HG03108 (cell line): Measurements from ENCODE around the gene RNF187.
A peak's percentile ranks its signal among the peaks of the same experiment; 100 is the strongest.
"Not testable (repeated sequence)": the region's sequence is repeated elsewhere in the genome, so short reads cannot be mapped to it uniquely, and the experiment has no call there.

ENCODE experiments used
- ATAC-seq: cut with Tn5 transposase; IDR thresholded peaks from one replicate; pipeline ENCODE4 v1.9.1; 2021; ENCODE audit warnings: moderate library complexity; ENCODE audit not compliant: unreplicated experiment

RNF187 gene

DNA sequence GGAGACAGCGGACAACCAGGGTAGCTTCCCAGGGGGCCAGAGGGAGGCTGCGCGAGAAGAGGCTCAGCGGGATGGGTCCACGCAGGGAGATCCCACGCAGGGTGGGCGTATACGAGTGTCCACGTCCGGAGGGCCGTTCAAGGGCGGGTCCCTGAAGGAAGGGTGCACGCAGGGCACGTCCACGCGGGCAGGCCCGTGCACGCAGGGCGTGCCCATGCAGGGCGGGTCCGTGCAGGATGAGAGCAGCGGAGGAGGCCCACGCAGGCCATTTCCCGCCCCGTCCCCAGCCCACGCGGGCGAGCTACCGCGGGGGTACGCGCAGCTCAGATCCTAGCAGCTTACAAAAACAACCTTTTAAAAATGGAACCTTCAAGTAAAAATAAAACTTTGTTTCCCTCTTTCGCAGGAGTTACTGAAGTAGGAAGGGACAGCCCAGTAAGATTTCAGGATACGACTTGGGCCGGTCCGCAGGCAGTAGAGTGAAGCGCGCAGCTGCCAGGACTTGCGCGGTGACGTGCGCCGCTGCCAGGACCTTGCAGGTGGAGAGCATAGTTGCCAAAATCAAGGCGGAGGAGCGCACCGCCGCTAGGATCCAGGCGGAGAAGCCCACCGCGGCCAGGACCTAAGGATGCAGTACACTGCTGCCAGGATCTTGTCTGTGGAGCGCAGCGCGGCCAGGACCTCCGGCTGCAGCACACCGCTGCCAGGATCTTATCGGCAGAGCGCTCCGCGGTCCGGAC lies 416 bp upstream of the RNF187 start:
- peak; percentile 49 for ATAC-seq

DNA sequence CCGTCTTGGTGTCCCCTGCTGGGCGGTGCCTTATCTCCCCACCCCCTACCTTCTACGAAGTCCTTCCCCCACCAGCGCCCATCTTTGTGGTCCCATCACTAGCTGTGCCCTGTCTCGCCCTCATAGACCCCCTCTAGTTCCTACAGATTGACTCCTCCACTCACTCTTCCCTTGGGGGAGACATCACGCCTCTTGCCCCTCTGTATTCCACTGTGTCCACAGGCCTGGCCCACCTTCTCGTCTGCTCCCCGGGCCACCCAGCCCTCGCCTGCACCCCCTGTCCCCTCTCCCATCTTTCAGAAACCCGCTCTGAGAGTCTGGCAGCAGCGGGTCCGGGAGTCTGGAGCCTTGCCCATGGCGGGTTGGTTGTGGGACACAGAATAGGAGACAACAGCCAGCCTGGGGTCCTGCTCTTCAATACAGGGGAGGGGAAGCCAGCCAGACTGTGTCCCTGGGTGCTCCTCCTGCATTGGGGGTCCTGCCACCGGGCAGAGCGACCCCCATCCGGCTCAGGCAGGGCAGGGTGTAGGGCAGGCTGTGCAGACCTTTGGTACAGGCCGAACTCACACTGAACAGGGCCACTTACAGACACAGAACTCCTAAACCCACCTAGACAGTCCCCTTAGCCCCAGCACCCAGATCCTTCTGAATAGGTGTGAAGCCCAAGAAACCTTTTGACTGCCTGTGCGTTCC lies 1.1 kb downstream of the RNF187 start:
- ATAC-seq, result no peak

DNA sequence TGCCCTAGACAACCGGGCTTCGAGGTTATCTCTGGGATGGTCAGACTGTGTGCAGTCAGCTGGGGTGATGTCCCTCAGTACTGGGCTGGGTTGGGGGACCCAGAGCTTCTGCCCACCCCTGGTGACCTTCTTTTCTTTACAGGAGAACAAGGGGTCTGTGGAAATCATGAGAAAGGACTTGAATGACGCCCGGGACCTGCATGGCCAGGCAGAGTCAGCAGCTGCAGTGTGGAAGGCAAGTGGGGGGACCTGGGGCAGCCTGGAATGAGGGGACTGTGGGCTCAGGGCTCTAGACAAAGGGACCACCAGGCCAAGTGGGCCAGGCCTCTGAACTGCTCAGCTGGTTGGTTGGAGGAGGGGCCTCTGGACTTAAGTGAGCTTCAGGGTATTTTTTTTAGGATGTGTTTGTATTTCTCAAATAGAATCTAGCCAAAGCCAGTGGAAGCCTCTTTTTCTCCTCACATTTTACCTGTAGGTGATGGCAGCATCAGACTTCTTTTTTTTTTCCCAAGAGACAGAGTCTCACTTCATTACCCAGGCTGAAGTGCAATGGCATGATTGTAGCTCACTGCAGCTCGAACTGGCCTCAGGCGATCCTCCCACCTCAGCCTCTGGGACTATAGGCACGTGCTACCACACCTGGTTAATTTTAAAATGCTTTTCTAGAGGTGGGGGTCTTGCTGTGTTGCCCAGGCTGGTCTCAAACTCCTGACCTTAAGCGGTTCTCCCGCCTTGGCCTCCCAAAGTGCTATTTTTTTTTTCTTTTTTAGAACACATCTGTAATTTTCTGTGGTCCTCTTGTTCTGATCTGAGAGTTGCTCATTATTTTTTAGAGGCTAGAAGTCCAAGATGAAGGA lies 1.9 kb downstream of the RNF187 start:
- ATAC-seq, result no peak

DNA sequence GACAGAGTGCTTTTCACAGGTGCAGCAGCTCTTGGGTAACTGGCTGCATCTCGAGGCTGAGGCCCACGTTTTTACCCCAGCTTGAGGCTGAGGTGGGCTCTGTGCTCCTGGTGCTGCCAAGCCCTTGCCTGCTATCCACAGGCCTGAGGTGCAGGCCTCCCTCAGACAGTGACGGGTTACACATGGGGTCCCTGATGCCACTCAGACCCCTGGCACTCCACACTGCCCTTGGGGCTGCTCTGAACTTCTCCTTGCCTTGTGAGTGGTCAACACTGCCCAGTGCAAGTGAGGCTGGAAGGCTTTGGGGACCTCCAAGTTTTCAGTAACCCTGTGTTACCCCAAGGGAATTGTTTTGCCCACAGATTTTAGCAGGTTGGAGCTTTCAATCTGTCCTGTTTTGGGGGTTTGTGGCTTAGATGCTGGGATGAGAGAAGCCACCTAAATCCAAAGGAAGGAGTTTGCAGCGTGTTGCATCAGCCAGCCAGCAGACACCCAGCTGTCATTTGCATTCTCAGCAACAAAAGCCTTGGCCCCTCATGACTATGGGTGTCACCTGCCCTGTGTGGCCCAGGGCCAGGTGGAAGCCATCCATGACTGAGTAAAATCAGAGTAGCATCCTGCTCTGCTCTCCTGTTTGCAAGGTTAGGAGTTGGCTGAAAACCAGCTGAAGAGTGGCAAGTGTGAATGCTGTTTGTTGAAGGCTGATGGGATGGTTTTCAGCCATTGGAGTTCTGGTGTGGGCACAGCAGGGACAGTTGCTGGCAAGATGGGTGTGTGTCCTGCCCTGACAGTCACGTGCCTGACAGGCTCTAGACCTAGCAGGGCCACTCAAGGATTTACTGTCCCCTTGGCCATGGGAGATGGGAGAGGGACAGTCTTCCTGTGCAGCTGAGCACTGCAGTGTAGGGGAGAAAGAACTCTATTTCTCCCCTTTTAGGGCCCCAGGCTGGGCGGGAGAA lies 3.2 kb downstream of the RNF187 start:
- no peak for ATAC-seq

DNA sequence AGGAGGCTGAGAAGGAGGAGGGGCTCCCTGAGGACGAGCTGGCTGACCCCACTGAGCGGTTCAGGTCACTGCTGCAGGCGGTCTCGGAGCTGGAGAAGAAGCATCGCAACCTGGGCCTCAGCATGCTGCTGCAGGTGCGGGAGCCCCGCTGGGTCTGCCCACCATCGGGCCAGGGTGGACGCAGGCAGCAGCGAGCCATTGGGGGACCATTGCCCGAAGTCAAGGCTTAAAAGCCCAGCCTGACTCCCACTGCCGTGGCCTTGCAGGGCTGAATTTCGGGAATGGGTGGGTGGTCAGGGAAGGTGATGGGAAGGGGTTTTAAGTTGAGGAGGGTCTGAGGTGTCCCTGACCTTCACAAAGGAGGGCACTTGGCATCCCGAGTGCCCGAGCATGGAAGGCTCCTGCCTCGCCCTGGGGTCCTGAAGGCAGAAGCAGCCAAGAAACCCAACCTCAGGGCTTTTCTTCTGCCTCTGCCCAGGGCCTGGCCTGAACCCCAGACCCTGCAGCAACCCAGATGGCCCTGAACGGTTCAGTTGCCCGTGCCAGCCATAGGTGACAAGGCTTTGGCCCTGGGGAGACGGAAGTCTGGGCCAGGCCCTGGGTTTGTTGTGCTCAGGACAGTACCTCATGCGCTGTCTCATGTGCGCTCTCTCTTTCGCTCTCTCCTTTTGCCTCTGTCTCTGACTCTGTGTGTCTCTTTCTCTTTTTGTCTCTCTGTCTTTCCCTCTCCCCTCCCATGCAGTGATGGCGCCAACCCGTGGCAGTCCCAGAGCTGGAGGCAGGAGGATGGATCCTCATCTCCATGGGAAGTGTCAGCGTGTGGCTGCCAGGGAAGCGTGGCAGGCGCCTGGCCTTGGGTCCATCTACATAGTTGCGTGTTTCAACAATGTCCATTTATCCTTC lies 6.2 kb downstream of the RNF187 start:
- ATAC-seq, result no peak

DNA sequence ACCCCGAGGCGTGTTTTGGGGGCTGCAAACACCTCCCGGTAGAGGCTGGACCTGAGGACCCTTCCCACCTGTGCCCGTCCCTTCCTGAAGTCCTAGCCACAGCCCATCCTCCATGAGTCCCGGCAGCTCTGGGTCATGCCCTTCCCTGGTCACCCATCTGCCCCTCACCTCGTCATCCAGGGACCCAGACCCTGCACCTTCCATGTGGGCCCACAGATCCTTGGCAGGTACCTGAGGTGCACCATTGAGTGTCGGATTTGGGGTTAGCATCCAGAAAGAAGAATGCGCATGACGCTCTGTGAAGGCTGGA lies 6.8 kb downstream of the RNF187 start:
- ATAC-seq, result no peak

DNA sequence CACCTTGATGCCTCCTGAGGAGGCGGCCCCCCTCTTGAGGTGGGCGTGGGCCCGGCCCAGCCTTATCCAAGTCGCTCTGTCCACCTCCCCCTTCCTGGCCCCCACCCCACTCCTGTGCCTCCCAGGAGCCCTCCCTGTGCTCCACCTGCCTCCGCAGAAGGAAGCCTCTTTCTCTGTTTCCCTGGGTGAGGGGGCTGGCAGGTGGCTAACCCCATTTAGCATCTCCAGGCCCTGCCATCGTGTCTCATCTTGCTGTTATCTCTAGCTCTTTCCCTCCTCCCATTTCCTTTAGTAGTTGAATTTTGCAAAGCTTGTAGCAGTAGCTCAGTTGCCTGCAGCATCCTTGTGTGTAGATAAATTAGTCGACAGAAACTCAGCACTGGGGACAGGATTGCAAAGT lies 7.2 kb downstream of the RNF187 start:
- no peak for ATAC-seq

DNA sequence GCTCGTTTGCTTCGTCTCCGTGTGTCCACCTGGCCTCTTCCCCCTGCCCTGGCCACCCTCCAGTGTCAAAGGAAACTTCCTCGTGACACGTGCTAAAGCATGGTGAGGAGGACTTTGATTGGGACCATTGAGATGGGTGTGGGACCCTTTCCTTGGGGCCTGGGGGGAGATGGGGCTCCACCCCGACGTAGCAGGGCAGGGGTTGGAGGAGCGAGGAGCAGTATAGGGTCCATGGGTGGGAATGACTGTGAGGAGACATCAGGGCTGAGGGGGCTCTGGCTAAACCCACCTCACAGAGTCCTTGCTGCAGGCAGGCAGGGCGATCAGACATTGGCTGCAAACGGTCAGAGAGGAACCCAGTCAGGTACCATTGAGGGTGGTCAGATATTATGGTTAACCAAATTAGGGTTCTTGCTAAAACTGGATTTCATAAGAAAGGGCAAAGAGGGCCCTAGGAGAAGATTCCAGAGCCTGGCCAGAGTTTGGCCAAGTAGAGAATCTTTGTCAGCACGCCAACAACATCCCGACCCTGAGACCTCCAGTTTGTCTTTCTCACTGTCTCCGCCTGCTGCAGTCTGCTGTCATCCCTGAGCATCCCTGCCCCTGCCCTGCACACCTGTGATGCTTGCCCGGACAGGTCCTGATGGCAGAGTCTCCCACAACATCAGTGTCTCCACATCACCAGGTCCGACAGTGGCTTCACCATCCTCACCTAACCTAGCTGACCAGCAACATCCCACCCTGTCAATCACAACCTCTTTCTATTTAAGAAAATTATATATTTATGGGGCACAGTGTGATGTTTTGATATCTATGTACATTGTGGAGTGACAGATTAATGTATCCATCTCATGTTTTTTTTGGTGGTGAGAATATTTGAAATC lies 8.0 kb downstream of the RNF187 start:
- no peak for ATAC-seq

DNA sequence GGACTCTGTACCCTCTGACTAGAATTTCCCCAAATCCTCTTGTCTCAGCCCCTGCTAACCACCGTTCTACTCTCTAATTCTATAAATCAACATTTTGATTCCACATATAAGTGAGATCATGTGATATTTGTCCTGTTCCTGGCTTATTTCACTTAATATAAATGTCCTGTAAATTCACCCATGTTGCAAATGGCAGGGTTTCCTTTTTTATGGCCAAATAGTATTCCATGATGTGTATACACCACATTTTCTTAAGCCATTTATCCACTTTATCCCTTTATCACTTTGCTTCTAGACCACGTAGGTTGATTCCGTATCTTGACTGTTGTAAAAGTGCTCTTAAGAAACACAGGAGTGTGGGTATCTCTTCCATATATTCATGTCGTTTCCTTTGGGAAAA lies 8.9 kb downstream of the RNF187 start:
- no peak for ATAC-seq

DNA sequence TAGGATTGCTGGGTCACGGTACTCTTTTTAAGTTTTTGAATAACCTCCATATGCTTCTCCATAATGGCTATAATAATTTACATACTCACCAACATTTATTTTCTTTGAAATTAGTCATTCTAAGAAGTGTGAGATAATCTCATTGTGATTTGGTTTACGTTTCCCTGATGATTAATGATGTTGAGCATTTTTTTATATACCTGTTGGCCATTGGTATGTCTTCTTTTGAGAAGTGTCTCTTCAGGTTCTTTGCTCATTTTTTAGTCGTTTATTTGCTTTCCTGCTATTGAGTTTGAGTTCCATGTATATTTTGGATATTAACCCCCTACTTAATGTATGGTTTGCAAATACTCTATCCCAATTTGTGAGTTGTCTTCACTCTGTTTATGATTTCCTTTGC lies 9.3 kb downstream of the RNF187 start:
- ATAC-seq, result no peak

DNA sequence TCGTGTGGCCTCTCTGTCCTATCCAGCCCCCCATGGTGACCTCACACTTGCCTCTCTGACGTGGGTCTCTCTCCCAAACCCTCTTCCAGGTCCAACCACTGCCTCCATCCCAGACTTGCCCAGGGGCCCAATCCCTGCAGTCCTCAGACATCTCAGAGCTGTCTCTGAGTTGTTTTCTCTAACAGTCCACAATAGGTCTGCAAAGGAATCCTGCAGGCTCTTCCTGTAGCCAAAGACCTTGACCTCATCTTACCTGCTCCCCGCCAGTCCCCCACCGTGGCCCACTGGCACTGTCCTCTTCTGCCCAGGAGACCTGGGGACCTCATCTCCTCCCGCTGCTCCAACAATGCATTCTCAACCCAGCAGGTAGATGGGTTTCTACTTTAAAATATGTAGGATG lies 10.0 kb downstream of the RNF187 start:
- no peak for ATAC-seq

DNA sequence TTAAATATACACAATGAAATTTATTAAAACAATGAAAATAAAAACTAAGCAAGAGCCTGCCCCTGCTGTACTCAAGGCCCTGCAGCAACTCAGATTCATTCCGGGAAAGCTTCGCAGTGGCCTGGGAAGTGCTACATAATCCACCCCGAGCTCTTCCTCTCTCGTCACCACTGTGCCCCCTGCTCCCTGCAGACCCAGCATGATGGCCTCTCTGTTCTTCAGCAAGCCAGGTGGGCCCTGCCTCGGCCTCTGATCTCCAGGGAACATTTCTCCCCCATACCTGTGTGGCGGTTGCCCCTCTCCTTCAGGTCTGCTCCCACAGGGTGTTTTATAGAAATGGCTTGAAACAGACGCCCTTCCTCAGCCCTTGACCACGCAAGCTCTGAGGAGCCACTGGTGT lies 10.6 kb downstream of the RNF187 start:
- ATAC-seq, result no peak

DNA sequence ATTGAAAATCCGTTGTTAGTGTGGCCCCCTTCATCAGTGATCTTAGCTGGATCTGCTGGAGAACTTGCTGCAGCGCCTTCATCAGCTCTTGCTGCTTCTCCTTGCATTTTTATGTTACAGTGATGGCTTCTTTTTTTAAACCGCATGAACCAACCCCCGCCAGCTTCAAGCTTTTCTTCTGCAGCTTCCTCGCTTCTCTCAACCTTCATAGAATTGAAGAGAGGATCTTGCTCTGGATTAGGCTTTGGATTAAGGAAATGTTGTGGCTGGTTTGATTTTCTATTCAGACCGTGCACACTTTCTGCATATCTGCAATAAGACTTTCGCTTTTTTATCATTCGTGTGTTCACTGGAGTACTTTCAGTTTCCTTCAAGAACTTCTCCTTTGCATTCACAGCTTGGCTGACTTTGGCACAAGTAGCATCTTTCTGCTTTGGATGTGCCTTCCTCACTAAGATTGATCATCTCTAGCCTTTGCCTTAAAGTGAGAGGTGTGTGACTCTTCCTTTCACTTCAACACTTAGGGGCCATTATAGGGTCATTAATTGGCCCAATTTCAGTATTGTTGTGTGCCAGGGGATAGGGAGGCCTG lies 13.1 kb downstream of the RNF187 start:
- ATAC-seq, result no peak

DNA sequence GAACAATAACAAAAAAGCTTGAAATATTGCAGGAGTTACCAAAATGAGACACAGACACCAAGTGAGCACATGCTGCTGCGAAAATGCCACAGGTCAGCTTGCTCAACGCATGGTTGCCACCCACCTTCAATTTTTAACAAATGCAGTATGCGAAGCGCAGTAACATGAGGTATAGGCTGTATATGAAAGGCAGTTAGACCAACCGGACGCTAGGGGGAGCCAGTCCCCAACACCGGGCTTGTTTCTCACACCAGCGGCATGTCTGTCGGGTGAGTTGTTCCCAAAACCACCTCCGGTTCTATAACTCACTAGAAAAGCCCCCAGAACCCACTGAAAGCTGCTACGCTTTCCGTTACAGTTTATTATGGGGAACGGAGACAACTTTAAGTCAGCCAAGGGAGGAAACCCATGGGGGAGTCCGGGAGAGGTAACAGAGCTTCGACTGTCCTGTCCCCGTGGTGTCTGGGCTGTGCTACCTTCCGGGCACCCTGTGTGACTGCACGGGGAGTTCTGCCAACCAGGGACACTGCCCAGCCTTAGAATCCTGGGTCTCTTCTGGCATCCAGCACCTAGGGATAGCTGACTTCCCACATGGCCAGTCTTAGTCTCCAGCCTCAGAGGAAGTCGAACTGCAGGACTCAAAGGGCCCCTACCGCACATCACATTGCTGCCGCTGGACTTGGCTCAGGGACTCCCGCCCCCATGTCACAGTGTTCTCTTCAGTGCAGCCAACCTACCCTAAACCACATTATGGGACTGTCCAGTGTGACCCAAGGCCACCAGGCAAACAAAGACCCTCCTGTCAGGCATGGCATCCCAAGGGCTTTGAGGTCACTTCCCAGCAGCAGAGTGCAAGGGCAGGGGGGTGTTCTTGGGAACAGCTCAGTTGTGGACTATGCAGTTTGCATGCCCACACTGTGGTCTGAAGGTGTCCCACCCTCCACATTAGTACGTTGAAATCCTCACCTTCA lies 14.0 kb downstream of the RNF187 start:
- ATAC-seq, result peak; percentile 89

DNA sequence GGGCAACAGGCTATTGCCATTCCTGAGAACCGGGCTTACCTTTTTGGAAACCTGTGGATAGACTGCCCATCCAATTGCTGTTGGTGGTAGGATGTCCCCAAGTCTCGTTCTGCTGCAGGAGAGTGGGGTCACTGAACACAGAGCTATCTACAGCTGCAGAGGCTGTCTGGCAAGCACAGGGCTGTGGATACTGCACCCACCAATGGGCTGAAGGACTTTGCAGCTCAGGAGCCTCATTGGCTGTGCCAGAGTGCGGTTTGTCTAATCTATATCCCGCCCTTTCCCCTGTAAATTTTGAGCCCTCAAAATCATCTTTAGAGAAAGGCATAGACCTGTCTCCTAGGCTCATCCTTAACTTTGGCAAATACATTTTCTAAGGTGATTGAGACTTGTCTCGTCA lies 15.3 kb downstream of the RNF187 start:
- ATAC-seq, result no peak

DNA sequence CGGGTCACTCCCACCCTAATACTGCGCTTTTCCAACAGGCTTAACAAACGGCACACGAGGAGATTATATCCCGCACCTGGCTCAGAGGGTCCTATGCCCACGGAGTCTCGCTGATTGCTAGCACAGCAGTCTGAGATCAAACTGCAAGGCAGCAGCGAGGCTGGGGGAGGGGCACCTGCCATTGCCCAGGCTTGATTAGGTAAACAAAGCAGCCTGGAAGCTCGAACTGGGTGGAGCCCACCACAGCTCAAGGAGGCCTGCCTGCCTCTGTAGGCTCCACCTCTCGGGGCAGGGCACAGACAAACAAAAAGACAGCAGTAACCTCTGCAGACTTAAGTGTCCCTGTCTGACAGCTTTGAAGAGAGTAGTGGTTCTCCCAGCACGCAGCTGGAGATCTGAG lies 18.8 kb downstream of the RNF187 start:
- ATAC-seq, result not testable (repeated sequence)

DNA sequence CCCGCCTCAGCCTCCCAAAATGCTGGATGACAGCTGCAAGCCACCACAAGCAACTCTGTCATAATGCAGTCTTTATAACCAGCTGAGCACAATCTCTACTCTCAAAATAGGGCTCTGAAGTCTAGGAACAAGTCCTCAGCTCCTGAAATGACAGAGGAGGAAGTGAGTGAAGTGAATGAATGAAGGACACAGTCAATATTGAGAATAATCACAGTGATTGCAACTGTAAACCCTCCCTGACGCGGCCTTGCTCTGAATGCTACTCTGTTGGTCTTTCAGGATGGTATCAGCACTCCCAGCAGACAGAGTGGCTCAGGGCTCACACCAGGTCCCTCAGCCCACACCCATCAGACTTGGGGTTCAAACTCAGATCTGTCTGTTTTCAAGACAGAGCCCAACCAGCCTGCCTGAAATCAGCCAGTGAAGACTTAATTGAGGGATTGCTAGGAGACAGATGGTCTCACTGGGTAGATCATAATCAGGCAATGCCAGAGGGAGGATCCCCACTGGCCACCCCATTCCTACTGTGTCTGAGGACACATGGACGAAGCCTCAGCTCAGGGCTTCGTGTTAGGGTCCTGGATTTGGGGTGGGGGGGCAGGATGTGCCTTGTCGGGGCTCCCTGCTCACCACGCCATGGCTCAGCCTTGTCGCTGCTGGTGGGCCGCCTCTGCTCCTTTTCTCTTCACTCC lies 20.9 kb downstream of the RNF187 start:
- ATAC-seq, result no peak
